ENCODE results near the gene C1orf141.
"Not testable (repeated sequence)": the region's sequence is repeated elsewhere in the genome, so short reads cannot be mapped to it uniquely, and the experiment has no call there.

Gene C1orf141

DNA sequence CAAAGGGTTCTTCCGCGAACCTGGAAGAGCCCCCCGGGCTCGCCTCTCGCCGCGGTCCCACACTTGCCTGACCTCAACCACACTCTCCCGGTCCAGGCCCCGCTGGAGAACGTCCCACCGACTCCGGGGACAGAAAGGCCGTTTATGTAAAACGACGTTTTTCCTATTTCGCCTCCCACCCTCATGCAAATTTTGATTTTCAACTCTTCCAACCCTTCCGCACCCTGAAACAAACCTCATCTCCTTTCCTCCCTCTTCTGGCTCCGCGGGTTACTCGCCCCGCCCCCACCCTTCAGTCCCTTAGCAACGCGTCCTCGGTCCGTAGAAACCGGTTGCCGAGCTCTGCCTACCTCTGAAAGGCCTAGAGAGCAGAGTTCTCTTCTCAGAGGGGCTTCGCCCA is at the start of gene C1orf141:
Gene C1orf141, minus strand, starts transcription at position 276 of the 400 bp plus-strand sequence. CDS start 7,730 bp downstream, outside the sequence.
- ATAC-seq: no peak

DNA sequence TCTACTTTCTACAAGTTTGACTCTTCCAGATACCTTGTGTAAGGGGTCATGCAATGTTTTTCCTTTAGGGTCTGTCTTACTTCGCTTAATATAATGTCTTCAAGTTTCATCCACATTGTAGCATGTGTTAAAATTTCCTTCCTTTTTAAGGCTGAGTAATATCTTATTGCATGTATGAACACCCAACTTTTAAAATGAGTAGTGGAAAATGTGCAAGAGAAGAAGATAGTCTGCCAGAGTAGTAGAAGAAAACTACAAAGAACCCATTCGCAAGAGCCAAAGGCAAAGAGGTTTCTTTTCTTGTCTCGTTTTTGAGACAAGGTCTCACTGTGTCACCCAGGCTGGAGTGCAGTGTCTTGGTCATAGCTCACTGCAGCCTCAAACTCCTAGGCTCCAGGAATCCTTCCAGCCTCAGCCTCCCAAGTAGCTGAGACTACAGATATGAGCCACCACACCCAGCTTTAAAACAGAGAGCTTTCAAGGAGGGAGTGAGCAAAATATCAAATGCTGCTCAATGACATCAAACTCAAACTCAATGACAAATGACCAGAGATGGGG is 40.8 kb upstream of the C1orf141 start:
- ATAC-seq: peak; percentile 9 to 11

DNA sequence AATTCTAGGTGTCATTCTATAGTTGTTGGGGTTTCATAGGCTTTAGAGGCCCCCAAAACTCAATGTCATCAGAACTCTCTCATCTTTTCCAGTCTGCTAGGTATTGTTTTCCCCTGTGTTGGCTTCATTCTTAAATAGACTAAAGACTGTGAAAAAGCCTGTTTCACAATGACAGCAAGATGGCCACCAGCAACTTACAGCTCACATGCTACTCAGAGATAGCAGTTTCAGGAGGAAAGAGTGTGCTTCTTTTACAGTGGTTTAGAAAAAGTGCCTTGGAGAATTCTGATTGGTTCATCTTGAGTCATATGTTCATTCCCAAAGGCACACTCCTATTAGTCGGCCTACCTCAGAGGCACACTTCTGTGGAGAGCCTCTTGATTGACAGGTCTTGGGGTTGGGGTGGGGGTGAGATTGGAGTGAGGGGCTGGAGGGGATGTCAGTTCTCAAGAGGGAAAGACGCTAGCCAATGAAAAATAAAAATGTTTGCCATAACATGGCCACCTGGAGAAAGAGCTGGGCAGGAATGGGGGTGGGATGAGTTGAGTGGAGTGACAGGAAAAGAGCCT is 40.0 kb upstream of the C1orf141 start:
- ATAC-seq: peak; percentile 66 to 70

DNA sequence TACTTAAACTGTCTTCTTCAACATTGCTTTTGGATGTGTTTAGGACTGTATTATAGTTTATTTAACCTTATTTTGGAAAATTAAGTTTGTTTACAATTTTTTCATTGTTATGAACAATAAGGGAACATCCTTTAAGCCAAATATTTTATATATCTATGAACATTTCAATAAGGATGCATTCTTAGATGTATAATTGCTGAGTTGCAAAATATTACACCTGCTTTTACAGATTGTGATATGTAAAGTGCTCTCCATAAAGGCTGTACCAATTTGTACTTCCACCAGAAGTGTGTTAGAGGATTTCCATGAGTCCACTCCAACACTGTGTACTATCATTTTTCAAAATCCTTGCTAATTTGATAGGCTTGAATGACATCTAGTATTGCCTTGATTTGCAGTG is 39.2 kb upstream of the C1orf141 start:
- ATAC-seq: no peak

DNA sequence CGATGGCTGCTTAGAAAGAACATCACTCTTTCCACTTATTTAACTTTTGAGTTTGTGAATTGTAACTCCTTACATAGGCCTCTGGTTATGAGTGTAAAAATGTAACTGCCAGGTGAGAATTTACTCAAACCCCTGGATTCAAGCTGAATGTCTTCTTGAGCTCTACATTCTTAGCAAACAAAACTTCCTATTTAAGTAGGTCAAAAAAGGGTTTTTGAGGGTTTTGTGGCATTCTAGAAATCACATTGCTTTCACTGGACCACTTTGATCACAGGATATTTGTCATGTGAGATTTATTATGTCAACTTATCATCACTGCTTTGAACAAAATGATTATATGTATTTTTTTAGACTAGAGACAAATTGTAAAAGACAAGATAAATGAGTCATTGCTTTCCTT is 37.2 kb upstream of the C1orf141 start:
- ATAC-seq: peak; percentile 54 to 59

DNA sequence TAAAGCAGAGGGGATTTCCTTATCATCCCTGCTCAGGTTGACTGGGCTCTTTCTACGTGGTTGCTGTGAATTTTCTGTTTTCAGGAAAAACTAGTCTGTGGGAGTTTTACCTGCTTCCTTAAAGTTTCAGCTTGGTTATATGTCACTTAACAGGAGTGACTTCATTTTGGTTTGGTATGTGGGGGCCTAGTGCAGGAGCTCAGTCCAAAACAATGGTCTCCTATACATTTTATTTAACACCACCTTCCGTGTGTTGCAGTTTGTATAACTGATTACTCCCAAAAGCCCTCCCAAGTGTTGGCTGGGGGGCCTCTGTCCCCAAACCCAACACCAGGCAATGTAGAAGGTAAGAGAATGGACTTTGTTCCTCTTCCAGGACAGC is 36.8 kb upstream of the C1orf141 start:
- peak; percentile 4 for ATAC-seq

DNA sequence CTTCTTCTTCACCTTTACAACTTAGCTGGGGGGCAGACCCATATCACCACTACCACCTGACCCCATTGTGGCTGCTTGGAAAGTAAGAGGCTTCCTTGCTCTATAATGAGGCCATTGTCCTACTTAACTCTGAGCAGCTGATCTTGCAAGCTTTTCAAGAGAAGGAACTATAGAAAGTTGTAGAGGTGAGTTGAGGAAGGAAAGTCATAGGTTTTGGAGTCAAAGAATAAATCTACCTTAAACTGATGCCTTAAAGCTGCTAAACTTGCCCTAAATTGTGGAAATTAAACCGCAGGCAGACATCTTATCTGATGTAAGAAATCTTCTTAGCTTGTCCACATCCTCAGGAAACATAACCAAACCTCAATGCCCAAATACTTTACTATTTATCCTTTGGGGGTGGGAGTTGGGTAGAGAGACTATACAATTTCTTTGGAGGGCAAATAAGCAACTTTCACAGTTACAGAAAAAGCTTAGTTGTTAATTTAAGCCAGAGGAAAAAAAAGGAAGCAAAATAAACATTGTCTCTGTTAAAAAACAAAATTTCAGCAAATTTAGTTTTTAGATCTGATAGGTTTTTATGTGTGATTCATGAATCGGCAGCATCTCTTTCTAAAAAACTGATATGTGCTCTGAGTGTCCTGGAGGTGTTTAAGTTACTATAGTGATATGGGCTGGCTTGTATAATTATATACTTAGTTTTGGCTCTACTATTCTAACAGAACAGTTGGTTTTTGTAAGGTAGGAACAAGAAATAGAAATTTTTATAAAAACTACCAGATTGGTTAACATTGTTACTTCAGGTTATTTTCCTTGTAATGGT is 36.2 kb upstream of the C1orf141 start:
- peak; percentile 11 to 13 for ATAC-seq

DNA sequence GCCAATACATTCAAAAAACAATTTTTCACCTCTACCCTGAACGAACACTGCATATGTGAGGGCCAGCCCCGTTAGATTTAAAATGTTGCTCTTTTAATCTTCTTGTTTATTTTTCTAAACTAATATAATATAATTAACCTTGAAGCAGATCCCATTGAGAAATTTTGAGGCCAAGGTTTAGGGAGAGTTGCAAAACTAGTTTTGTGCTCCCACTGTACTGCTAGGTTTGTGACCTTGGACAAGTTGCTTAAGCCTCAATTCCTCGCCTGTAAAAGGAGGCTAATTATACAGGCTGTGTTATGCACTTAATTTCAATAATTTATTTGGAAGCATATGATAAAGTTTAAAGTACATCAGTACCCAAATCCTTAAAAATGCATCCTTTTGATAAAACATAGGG is 35.2 kb upstream of the C1orf141 start:
- ATAC-seq: no peak

DNA sequence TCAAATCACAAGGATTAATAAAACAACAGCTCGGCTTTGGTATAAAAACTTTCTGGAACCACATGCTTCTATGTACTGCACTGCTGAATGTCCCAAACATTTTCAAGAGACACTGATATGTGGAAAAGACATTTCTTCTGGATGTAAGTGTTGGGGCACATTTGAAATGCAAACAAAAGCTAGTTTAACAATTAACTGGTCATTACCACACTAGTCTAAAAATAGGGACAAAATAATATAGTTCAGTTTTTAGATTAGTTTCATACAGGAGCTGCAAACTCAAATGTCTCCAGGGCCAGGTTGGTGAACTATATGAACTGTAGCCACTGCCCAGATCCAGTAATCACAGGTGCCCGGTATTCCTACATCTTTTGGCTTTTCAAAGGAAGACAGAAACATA is 34.7 kb upstream of the C1orf141 start:
- no peak for ATAC-seq

DNA sequence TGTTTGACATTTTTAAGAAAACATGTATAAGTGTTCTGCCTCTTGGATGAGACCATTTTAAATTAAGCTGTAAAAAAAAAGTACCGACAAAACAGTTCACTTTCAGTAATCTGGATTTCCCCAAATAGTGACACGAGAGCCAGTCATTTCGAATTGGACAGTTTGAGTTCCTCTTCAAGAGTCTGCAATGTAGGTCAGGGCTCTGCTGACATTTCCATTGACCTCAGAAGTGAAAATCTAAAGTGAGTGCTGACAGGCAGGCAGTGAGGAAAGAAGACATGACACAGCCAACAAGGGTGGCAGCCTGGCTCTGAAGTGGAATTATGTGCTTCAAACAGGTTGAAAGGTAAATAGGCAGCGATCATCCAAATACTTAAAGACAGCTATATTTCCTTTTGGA is 31.4 kb upstream of the C1orf141 start, which contains the start of gene IL23R:
Gene IL23R, plus strand, starts transcription at position 259 of the 400 bp plus-strand sequence. CDS start 1,667 bp downstream, outside the sequence.
- peak; percentile 78 to 80 for ATAC-seq

DNA sequence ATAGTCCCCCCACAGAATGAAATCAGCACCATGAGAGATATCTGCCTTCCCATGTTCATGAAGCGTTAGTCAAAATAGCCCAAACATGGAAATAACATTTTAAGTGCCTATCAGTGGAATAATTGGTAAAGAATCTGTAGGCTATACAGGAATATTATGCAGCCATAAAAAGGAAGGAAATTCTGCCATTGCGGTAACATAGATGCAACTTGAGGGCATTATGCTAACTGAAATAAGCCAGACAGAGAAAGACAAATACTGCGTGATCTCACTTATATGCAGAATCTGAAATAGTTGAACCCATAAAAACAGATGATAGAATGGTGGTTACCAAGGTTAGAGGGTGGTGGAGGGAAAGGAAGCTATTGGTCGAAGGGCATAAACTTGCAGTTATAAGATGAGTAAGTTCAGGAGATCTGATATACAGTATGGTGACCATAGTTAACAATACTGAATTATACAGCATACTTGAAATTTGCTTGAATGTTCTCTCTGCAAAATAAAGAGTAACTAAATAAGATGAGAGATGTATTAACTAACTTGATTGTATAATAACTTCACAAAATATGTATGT is 30.8 kb upstream of the C1orf141 start:
- no peak for ATAC-seq

DNA sequence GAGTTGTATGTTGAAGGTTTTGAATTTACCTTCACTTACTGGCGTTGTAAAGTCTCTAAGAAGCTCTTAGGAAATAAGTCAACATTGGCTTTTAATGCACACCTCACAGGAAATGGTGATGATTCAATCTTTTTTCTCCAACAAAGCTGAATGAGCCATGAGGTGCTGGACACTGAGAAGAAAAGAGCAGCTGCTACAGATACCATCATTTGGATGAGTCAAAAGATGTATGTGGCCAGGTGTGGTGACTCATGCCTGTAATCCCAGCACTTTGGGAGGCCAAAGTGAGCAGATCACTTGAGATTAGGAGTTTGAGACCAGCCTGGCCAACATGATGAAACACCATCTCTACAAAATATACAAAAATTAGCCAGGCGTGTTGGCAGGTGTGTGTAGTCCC is 28.2 kb upstream of the C1orf141 start:
- peak; percentile 59 to 64 for ATAC-seq

DNA sequence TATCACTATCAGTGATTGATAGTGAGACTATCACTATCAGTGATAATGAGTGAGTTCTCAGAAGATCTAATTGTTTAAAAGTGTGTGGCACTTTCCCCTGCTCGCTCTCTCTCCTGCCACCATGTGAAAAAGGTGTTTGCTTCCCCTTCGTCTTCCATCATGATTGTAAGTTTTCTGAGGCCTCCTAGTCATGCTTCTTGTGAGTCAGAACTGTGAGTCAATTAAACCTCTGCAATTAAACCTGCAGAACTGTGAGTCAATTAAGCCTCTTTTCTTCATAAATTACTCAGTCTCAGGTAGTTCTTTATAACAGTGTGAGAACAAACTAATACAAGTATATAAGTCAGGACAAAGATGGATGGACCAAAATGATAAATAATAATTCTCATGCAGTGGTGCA is 24.5 kb upstream of the C1orf141 start:
- peak; percentile 82 to 85 for ATAC-seq

DNA sequence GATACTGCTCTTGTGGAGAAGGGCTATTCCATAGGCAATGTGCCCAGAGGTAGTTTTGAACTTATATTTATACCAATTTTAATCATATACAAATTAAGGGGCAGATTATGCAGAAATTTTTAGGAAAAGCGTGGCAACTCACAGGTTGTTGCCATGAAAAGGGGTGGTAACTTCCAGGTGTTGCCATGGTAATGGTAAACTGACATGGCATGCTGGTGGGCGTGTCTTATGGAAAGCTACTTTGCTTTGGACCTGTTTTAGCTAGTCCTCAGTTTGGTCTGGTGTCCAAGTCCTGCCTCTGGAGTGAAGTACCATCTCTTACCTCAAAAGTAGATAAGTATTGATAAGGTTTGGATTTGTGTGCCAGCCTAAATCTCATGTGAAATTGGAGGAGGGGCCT is 23.6 kb upstream of the C1orf141 start:
- ATAC-seq: no peak

DNA sequence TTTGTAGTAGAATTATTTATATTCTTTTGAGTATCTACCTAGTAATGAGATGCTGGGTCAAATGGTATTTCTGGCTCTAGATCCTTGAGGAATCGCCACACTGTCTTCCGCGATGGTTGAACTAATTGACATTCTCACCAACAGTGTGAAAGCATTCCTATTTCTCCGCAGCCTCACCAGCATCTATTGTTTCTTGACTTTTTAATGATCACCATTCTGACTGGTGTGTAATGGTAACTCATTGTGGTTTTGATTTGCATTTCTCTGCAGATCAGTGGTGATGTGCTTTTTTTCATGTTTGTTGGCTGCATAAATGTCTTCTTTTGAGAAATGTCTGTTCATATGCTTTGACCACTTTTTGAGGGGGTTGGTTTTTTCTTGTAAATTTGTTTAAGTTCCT is 16.2 kb upstream of the C1orf141 start:
- ATAC-seq: no peak

DNA sequence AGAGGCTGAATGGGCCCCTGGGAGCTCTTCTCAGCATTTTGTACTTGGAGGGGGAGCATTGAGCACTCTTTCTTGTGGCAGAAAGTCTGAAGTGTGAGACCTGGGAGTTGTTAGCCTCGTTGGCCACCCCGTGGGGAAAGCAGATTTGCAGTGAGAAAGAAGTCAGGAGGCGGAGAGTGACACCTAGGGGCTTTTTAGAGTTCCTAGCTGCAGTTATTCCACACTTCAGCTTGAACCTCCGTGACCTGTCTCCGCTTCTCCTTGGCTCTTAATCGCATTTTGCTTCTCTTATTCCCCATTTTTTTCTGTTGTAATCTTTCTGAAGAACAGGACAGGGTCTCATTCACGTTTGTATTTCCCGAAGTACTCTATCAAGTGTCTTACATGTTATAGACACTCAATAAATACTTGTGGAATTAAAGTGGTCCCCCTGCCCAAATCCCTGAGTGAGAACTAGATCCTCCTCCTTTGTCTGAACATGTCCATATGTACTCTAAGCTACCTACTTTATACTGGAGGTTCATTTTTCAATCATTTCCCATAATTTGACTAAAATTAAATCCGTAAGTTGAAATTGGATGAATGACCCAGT is 14.5 kb upstream of the C1orf141 start:
- ATAC-seq: peak; percentile 75 to 78

DNA sequence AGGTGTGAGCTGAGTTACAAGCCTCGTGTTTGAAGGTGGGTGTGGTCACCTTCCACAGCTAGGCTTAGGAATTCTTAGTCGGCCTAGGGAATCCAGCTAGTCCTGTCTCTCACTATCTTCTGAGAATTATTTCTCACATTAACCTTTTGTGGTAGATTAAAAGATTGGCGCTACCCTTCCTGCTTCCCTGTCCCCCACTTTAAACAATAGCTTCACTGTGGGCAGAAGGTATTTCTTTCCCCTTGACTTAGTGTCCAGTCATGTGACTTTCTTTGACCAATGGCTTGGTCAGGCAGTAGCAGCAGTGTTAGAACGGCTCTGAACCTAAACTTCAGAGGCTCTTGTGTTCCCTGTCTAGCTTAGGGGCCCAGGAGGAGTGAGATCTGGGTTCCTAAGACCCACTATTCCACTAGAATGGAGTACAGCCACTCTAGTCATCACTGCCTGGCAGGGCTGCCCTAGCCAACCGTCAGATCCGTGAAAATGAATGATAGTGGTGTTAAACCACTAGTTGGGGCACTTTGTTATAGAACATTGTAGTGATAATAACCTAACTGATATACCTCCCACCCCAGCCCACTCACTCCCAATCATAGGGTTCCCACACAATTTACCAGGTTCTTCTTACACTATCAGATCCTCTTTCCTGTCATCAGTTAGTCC is 13.9 kb upstream of the C1orf141 start:
- ATAC-seq: peak in 1 of 2 donors; percentile 18

DNA sequence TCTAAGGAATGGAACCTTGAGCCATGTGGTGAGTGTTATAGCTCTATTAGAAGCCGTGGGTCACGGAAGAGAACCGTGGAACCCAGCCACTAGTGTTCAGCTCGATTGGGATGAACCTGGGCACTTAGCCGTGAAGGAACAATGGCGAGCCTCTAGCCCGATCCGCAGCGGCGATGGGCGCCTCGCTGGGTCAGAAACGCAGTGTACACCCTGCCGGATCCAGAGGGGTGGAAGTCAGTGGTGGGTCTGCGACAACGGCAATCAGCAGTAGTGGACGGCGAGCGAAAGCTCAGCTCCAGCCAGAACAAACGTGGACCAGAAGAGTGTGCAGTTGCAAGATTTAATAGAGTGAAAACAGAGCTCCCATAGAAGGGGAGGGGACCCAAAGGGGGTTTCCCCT is 13.2 kb upstream of the C1orf141 start:
- ATAC-seq: not testable (repeated sequence)

DNA sequence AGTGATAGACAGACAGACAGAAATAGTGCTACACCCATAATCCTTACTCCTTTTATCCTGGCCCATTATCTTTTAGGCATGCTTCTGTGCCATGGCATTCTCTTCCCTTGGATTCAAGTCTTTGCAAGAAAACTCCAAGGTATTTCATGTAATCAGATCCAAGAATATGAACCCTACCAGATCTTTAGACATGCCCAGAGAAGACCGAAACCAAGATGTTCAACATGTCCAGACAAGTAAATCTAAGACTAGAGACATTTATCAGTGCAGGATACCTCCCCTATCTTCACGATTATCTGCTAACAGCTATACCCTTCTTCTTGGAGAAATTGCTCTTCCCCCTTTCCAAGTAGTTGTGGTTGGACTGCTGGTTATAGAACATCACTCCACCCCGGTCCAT is 11.8 kb upstream of the C1orf141 start:
- no peak for ATAC-seq

DNA sequence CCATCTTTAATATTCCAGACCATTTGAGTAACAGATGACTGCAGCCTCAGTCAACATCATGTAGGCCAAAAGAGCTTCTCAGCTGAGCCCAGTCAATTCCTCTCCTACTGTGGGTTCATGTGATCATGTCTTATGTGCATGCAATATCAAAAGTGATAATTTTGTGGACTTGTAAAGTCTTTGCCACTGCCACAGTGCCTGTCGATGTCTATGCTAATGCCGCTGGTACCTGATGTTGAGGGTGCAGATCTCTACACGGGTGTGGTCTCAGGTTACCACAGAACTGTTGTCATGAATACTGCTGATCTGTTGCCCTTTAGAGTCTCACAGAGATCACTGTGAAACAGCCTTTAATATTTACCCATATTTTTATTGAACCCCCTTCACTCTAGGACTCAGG is 11.3 kb upstream of the C1orf141 start:
- no peak for ATAC-seq

DNA sequence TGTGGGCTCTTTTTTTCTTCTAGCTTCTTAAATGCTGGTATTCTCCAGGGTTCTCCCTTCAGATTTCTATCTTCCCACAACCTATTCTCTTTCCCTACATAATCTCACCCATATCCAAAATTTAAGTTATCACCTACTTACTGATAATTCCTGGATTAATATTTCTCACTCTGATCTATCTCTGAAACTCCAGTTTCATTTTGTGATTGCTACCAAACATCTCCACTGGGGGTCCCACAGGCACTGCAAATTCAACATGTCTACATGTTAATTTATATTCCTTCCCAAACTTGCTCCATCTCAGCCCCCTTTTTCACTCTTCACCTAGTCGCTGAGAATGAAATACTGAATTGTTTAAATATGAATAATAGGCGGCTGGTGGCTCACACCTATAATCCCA is 9.9 kb upstream of the C1orf141 start:
- ATAC-seq: no peak

DNA sequence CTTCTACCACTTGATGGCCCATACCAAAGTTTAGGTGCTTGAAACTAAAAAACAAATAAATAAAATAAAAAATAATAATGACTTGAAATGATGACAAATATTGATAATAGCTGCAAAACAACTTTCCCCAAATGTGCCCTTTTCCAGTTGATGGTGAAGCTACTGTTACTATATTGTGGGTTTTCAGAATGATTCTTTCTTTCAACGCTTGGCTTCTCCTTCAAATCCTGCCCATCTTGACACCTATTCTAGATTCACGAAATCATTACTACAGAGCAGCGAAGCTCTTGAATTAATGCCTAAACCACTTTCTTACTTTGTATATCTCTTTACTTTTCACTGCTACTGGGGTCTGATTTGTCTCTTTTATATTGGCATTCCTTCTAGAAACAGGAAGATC is 9.2 kb upstream of the C1orf141 start:
- ATAC-seq: no peak

DNA sequence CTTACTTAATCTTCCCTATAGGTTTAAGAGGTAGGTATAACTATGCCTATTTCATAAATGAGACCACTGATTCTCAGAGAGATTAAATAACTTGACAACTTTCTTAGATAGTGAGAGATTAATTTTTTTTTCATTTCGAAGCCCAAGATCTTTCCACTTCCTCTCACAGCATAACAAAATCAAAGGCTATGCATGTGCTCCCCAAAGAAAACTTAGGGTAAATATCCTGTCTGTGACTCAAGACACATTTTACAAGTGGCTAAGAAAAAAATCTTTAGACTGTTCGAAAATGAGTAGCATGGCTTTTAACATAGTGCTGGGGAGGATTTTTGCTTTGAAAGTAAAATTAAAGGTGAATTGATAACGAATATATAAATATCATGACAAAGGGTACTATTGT is 8.2 kb upstream of the C1orf141 start:
- ATAC-seq: peak; percentile 56 to 64
